ENCODE results near the gene TMEM175.

TMEM175 gene

GRCh38 chr4:960636-961350 is 28.5 kb downstream of the TMEM175 start:
- DNase-seq, result no peak

DNA sequence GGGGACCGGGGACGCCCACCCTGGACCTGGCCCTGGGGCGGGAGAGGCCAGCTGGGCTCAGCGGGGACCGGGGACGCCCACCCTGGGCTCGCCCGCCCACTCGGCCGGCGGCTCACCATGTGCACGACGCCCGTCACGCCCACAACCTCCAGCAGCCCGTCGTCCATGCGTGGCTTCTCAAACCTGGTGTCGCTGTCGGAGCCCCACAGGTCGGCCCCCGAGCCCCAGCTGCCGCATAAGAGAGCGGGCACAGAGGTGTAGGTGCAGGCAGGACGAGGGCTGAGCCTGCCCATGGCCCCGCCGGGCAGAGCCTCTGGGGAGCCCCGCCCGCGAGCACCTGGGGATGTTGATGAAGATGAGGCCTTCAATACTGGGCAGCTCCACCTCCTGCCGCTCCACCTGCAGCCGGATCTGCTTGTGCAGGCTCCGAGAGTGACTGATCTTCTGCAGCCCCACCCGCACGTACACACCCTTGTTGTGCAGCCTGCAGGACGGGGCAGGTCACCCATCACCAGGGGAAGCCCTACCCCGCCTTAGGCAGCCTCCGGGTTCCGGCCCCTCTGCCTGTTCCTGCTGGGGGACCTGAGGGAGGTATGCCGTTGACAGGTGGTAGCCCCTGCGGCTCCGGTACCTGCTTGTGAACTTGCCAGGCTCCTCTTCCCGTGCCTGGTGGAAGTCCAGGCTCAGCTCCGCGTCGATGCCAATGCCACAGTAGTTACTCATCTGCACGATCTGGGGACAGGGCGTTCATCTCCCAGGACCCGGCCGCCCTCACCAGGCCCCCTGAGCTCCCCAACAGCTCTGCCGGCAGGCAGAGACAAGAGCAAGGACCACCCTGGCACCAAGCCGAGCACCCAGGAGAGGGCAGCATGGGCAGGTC is 29.3 kb downstream of the TMEM175 start:
- DNase-seq, result no peak

DNA sequence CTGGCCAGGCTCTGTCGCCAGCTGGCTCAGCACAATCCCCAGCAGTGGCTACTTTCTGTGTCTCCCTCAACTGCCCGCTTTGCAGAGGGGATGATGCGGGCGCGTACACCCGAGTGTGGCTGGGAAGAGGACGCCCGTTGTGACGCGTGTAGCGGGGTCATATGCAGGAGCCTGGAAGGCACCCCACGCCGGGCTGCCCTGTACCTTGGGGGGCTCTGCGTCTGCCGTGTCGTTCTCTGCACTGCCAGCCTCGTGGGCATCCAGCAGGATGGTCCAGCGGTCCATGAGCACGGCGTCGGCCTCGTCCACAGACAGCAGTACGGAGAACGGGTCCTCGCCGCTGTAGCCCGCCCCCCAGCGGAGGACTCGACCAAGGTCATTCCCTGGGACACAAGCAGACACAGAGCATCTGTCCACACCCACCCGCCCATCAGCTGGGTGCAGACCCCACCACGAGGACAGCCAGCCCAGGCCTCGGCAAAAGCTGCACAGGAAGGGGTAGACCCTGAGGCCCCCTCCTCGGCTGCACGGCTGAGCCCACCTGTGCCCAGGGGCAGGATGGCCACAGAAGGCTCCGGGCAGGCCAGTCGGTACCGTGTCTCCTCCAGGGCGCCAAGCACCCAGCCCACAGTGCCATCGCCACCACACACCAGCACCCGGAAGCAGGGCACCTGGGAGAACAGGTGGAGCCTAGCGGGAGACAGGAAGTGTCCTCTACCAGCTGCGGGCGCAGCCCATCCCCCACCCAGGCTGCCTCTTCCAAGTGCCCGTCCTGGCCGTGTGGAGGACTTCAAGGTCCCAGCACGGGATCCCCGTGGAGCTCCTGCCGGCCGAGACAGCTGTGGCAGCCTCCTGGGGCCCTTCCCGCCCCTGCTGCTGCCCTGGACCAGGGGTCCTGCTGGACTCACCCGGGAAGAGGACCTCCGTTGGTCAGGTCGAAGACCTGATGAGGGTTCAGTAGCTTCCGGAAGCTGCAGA is 30.3 kb downstream of the TMEM175 start:
- DNase-seq, result no peak

DNA sequence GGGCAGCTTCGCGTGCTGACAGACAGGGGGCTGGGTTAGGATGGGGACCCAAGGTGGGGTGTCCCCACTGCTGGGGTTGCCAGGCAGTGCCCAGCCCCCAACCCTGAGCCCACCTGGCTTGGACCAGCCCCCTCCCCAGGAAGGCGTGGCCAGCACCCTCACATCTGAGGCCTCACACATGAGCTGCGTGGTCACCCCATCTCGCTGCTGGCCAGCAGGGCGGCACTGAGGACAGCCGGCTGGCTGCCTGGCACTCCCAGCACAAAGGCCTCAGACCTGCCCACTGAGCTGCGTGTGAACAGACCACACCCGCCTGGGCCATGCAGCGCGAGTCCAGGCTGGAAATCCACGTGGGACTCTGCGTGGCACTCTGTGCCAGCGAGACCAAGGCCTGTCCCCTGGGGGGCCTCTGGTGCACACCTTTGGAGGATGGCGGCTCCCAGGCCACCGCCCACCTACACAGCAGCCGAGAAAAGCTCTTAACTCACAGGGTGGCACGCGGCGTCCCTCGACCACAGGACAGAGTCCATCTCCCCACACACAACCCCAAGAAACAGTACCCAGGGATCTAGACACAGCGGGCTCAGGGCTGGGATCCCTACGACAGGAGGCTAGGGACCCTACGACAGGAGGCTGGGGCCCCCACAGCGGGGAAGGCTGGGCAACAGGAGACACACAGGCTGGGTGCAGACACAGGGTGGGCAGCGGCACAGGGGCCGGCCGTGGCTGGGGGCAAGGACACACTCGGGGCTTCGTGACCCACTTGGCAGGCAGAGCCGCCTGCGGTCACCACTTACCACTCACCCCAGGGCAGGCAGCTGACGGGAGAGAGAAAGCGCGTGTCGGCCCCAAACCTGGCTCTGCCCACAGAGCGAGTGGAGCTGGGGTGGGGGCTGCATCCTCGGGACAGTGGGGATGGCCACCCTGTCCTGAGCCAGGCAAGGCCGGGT is 31.3 kb downstream of the TMEM175 start:
- DNase-seq, result no peak

DNA sequence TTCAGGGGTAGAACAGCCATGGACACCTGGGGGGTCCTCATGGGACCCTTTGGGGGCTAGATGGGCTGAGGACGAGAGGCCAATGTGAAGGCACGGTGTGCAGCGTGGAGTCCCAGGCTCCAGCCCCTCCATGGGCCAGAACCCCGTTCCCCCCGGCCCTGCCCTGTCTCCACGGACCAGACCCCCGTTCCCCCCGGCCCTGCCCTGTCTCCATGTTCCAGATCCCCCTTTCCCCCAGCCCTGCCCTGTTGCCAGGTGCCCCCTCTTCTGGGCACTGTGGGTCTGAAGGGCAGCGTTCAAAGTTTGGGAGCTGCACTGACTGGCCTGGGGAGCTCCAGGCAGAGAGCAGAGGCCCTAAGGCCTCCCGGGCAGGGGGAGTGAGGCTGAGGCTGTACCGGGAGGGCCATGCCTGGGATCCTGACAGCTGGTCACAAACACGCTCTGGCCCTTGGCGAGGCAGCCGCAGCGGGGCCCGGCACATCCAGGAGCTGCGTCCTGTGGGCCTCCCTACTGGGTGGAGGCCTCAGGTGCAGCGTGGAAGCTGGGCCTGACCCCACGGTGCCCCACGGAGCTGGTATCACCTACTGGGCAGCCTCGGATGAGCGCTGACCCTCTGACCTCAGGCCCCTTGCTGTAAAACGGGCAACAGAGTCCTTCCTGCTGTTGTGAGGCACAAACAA is 32.2 kb downstream of the TMEM175 start:
- DNase-seq, result no peak

GRCh38 chr4:965048-965765 is 32.9 kb downstream of the TMEM175 start:
- DNase-seq, result no peak

DNA sequence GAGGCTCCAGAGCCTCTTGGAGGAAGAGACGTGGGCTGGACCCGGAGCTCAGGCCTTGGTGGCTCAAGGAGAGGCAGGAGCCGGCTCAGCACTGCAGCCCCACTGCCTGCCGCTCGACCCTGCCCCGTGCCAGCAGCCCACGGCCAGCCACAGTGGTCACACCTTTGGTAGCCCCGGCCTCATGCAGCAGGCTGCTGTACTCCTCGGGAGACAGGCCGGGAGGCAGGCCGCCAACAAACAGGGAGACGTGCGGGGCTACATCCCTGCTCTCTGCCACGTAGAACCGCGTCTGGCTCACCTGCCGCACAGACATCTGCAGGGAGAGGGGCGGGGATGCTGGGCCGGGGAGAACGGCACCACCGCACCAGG is 33.5 kb downstream of the TMEM175 start:
- DNase-seq, result no peak

DNA sequence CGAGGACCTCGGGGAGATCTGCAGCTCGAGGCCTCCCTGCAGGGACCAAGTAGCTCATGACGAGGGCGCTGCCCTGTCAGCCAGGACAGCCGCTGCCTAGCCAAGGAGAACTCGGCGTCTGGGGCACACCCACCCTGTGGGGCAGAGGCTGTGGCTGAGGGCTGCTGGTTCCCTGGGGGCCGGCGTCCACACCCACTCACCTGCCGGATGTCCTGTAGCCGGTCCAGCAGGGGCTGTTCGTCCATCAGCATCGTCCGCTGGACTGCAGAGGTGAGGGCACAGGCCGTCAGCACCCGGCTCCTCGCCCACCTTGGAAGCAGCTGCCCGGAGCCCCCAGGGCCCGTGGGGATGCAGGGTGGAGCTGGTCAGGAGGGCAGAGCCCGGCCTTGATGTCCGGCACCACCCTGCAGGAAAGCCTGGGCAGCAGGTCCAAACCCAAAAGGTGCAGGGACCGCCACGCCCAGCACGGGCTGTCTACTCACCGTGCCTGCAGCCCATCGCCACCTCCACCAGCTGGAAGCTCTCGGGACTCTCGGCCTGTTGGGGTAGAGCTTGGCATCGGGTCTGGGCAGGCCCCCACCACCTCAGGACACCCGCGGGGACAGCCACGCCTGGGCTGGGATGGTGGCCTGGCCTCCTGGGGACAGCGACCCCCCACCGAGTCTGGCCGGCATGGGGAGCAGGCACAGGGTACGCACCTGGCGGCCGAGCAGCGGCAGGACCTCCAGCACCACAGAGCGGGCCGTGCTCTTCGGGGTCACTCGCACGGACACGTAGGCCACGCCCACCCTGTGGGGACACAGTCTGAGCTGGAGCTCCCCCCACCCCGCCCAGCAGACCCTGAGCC is 34.2 kb downstream of the TMEM175 start:
- DNase-seq, result no peak

DNA sequence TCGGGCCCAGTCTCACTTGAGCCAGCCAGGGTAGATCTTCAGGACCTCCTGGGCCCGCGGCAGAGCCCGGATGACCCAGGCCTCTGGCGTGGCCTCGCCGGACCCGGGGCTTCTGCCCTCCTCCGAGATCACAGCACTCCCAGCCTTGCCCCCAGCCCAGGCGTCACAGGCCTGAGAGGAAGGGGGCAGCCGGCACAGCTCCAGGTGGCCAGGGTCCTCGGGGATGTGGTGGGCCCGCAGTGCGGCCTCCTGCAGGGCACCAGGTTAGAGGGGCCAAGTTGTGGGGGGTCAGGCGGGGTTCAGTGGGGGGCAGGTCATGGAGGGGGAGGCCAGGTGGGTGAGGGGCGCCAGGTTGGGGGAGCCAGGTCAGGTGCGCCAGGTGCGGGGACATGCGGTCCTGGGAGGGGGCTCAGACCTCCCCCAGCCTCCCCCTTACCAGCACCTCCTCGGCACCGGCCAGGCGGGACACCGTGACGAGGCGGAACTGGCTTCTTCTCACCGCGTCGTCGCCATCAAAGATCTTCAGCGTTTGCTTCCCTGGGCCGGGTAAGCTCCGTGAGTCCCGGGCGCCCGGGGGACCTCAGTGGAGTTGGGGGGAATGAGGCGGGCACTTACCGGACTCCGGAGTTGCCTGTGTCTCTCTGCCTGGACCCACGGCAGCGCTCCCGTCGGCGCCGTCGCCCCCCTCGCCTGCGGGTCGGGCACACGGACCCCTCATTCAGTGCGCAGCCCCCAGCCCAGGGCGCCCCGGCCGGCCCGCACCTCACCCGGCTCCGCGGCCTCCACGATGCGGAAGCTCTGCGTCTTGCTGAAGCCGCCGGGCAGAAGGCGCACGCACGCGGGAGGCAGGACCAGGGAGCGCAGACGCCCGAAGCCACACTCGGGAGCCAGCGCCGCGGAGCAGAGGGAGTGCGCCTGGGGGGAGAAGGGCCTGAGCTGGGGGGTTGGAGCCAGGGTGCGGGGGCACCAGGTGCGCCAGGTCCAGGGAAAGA is 35.1 kb downstream of the TMEM175 start:
- DNase-seq, result no peak

DNA sequence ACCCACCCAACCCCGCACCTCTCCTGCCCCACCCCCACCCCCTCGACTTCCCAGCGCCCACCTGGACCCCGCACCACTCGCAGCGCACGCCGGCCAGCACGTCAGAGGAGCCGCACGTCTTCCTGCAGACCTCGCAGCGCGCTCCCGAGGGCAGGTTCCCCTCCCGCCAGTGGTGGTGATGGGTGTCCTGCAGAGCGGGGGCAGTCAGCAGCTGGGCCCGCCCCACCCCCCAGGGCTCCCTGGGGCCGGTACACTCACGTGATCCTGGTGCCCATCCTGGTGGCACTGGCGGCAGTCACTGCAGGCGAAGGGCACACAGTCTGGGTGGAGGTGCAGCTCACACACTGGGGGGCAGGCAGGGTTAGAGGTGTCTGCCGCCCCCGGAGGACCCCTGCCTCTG is 36.0 kb downstream of the TMEM175 start:
- DNase-seq, result no peak

DNA sequence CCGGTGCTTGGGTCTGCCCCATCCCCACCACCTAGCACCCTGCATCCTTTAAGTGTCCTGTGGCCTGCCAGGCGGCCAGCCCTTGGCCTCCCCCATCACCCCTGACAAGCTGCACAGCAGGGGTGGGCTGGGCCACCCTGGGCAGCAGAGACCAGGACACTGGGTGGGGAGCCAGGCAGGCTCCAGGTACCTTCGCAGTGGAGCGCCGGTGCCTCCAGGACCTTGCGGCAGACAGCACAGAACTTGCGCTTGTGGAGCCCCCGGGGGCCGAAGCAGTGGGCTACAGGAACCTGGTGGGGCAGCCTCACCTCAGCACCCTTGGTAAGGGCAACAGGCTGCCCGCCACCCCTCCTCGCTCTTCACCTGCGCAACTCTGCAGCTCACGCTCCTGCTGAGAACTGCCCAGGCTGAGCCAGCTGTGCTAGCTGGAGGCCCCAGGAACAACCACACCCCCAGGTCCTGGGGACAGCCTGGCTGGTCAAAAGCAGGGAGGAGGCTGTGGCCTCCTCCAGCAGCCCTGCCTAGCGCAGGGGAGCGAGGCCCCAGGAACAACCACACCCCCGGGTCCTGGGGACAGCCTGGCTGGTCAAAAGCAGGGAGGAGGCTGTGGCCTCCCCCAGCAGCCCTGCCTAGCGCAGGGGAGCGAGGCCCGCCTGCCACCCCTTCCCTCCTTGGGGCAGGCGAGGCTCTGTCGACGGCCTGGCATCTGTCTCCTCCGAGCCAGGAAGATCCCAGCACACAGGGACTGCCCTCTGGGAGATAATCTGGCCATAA is 36.5 kb downstream of the TMEM175 start:
- no peak for DNase-seq

GRCh38 chr4:970046-970745 is 37.9 kb downstream of the TMEM175 start:
- no peak for DNase-seq

GRCh38 chr4:970854-971520 is 38.7 kb downstream of the TMEM175 start:
- no peak for DNase-seq

GRCh38 chr4:971666-972500 is 39.6 kb downstream of the TMEM175 start:
- no peak for DNase-seq

All from HCEC 1CT (cell line).